ENCODE measurements around the gene TGFBRAP1. TPM values are rescaled to one million over a fixed set of nuclear protein-coding genes. Genes with fewer than 3 reads are reported as not detected.

The TGFBRAP1 gene
- total and polyA plus RNA-seq, 2 donors (not counting 3 experiments of a cell fraction or from before 2014, with no cell fraction given) = 25.4 to 37.6 TPM

- dilution Hi-C loops (cut with MboI; ENCODE audit: extremely low pct_ligation_motif_present, low sequenced_read_pairs) = no loop called here
- H3K4me1 ChIP-seq (ENCODE audit: control insufficient read depth, extremely low read depth, insufficient read depth, low read length) = no peaks in the 10 kb centered on the region
- H4K20me1 ChIP-seq (replicated peaks; ENCODE audit: control insufficient read depth, extremely low read depth, insufficient read depth, low read length) = peaks cover 1% of the 10 kb centered on the region
- H3K79me2 ChIP-seq (ENCODE audit: control insufficient read depth, insufficient read depth, low read length) = peaks cover 23% of the 10 kb centered on the region
- intact Hi-C loops (cut with micrococcal nuclease) = no loop called here
- CTCF ChIA-PET = interaction anchor here (1.6 kb wide), 1 partner anchor 8 kb away, joined by 3 read pairs; no protein-coding TSS in a partner anchor
- BruUV-seq (replicated peaks) = no TSS peak
- DNase-seq (ENCODE audit: low read depth, low spot score) (peak; percentile 13), FAIRE-seq (no peak)
- POLR2A ChIA-PET = no interaction called here
- H3K27me3 ChIP-seq (ENCODE audit: control insufficient read depth in 2 of 2, insufficient read depth in 2 of 2, low read length in 2 of 2) = no peaks in the 10 kb centered on the region
- H3K27ac ChIP-seq (ENCODE audit: insufficient read depth, low read depth, low read length) = no peak overlapping the region
- TF ChIP-seq CTCF (IDR thresholded peaks at IDR 0.05; ENCODE audit: extremely low read depth in 1 of 2, insufficient read depth in 1 of 2, low read depth in 1 of 2, low read length in 2 of 2) (no peak), GATA2 (IDR thresholded peaks at IDR 0.05; ENCODE audit: insufficient read depth, insufficient read length, low read depth, low read length) (peak; percentile 34)
- H3K4me3 ChIP-seq (replicated peaks in 1 of 3; ENCODE audit: insufficient read depth in 1 of 3, low read depth in 1 of 3, low read length in 3 of 3) = no peak overlapping the region
- H3K36me3 ChIP-seq (ENCODE audit: control insufficient read depth in 2 of 2, extremely low read depth in 1 of 2, insufficient read depth in 2 of 2, low read length in 2 of 2) = peaks cover 10 to 22% of the 10 kb centered on the region in 2 experiments
- H3K9me1 ChIP-seq (replicated peaks; ENCODE audit: control insufficient read depth, extremely low read depth, insufficient read depth, low read length) = no peaks in the 10 kb centered on the region
- H3K4me2 ChIP-seq (ENCODE audit: insufficient read depth, low read length) = no peak overlapping the region
- no peaks in the 10 kb centered on the region for H3K9me3 ChIP-seq (replicated peaks; ENCODE audit: control insufficient read depth, insufficient read depth, low read length)
- H3K9ac ChIP-seq (replicated peaks; ENCODE audit: extremely low read depth, insufficient read depth, low read length) = no peak overlapping the region
- no peak overlapping the region for H2AFZ ChIP-seq (ENCODE audit: low read depth, low read length)
These were observed 32.3 kb downstream of the TGFBRAP1 start for GRCh38 chr2:105297216-105297615.

DNA sequence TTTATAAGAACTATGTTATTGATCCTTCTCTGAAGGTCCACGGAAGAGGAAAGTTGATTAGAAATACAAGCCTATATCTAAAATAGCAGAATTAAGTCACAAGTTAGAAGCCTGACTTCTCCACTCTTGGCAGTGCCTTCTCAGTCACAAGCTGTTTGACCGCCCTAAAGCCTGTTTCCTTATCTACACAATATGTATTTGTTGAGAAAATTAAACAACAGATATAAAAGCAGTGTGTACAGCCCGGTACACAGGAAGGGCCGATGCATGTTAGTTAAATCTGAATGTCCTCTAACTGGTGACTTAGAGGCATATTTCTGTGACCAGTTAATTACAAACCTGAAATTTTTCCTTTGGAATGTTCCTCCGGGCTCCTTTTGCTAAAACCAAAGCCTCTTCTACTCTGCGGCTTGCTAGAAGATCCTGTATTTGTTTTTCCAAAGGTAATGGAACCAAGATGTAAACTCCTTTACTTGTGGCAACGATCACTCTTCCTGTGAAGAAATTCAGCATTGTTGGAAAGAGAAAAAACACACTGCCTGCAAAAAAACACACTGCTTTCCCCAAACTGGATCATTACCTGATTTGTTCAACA lies 33.4 kb downstream of the TGFBRAP1 start:
- H3K9me3 ChIP-seq (replicated peaks; ENCODE audit: control insufficient read depth, insufficient read depth, low read length) = no peaks in the 10 kb centered on the region
- H3K4me3 ChIP-seq (replicated peaks in 1 of 3; ENCODE audit: insufficient read depth in 1 of 3, low read depth in 1 of 3, low read length in 3 of 3) = no peak overlapping the region
- H3K4me1 ChIP-seq (ENCODE audit: control insufficient read depth, extremely low read depth, insufficient read depth, low read length) = no peaks in the 10 kb centered on the region
- ChIA-PET CTCF (interaction anchor here (1.5 to 2.3 kb wide), 4 partner anchors 10 to 225 kb away, joined by 3 to 24 read pairs (median 7); no protein-coding TSS in a partner anchor), POLR2A (no interaction called here)
- H3K27me3 ChIP-seq (ENCODE audit: control insufficient read depth in 2 of 2, insufficient read depth in 2 of 2, low read length in 2 of 2) = no peaks in the 10 kb centered on the region
- H3K9ac ChIP-seq (replicated peaks; ENCODE audit: extremely low read depth, insufficient read depth, low read length) = no peak overlapping the region
- no peak for FAIRE-seq
- no TSS peak for BruUV-seq (replicated peaks)
- H3K27ac ChIP-seq (ENCODE audit: insufficient read depth, low read depth, low read length) = no peak overlapping the region
- H2AFZ ChIP-seq (ENCODE audit: low read depth, low read length) = no peak overlapping the region
- H4K20me1 ChIP-seq (replicated peaks; ENCODE audit: control insufficient read depth, extremely low read depth, insufficient read depth, low read length) = no peaks in the 10 kb centered on the region
- TF ChIP-seq MAX (IDR thresholded peaks at IDR 0.05; ENCODE audit: insufficient read depth, insufficient read length) (no peak), POLR2AphosphoS5 (IDR thresholded peaks at IDR 0.05; ENCODE audit: insufficient read depth, low read depth, low read length) (no peak), CTCF (IDR thresholded peaks at IDR 0.05; ENCODE audit: extremely low read depth in 1 of 2, insufficient read depth in 1 of 2, low read depth in 1 of 2, low read length in 2 of 2) (no peak), EZH2 (IDR thresholded peaks at IDR 0.05; ENCODE audit: borderline replicate concordance, low read depth, low read length, severe bottlenecking) (no peak), MYC (IDR thresholded peaks at IDR 0.05; ENCODE audit: low read depth, low read length) (no peak), FOS (IDR thresholded peaks at IDR 0.05; ENCODE audit: borderline replicate concordance, insufficient read depth, low read length) (no peak)
- DNase-seq (ENCODE audit: low read depth, low spot score) = no peak
- H3K9me1 ChIP-seq (replicated peaks; ENCODE audit: control insufficient read depth, extremely low read depth, insufficient read depth, low read length) = no peaks in the 10 kb centered on the region
- H3K36me3 ChIP-seq (ENCODE audit: control insufficient read depth in 2 of 2, extremely low read depth in 1 of 2, insufficient read depth in 2 of 2, low read length in 2 of 2) = peaks cover 10 to 22% of the 10 kb centered on the region in 2 experiments
- intact Hi-C loops (cut with micrococcal nuclease) = no loop called here
- dilution Hi-C loops (cut with MboI; ENCODE audit: extremely low pct_ligation_motif_present, low sequenced_read_pairs) = no loop called here
- no peak overlapping the region for H3K4me2 ChIP-seq (ENCODE audit: insufficient read depth, low read length)
- peaks cover 14% of the 10 kb centered on the region for H3K79me2 ChIP-seq (ENCODE audit: control insufficient read depth, insufficient read depth, low read length)
